Adrenal gland (tissue), 5 donors: ENCODE data around the gene PRKCZ.

ENCODE experiments used
- CTCF ChIP-seq, 6 experiments: fragments of 450-650 bp in 4 of 6; fragments of 200-600 bp in 2 of 6; sonication (generic) in 1 of 6; IDR thresholded peaks; 1 replicate in 5 of 6; 2 replicates in 1 of 6; pipeline versions ENCODE4 v1.5.1 to v1.8.0; 2016 to 2021; ENCODE audit warnings: antibody characterized with exemption in 6 of 6, mild to moderate bottlenecking in 2 of 6, moderate library complexity in 1 of 6
- POLR2A ChIP-seq, 2 donors: fragments of 450-650 bp; IDR thresholded peaks; one replicate each; pipeline ENCODE4 v1.6.1; 2017; ENCODE audit warnings: antibody characterized with exemption in 2 of 2, mild to moderate bottlenecking in 2 of 2, moderate library complexity in 1 of 2
- donor health status: DM: no; HTN: no; CAD: no.

GRCh38 chr1:2173546-2174347 lies 123.5 kb downstream of the PRKCZ start:
- TF ChIP-seq CTCF (IDR thresholded peaks at IDR 0.05): no peak
- no peak for TF ChIP-seq POLR2A (IDR thresholded peaks at IDR 0.05)
